GM19463 (cell line): Measurements from ENCODE around the gene COL19A1.

Experiments used
- ATAC-seq: cut with Tn5 transposase; IDR thresholded peaks from one replicate; pipeline ENCODE4 v1.9.1; 2021; ENCODE audit warnings: mild to moderate bottlenecking, moderate library complexity; ENCODE audit not compliant: unreplicated experiment

Gene COL19A1

DNA sequence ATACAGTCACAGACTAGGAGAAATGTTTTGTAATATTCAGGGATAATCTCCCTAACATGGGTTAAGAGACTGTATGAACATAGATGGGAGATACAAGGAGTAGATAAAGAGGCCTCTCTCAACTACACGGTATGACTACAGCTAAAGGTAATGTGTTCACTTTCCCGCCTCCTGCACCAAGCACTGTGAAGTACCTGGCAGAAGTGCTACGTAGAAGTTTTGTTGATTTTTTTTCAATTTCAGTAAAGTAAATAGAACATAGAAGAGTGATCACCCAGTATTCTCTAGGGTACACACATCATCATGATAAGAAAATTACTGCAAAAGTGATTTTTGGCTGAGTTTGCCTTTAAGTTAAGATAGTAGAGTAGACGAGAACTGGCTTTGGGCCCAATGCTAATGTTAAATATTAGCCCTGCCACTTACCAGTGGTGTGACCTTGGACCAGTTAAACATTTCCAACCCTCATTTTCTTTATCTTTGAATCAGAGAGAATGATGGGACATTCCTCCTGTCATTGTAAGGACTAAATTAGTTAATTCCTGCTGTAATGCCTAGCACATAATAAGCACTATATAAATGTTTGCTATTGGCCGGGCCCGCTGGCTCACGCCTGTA lies 253.0 kb downstream of the COL19A1 start:
- ATAC-seq, result no peak

DNA sequence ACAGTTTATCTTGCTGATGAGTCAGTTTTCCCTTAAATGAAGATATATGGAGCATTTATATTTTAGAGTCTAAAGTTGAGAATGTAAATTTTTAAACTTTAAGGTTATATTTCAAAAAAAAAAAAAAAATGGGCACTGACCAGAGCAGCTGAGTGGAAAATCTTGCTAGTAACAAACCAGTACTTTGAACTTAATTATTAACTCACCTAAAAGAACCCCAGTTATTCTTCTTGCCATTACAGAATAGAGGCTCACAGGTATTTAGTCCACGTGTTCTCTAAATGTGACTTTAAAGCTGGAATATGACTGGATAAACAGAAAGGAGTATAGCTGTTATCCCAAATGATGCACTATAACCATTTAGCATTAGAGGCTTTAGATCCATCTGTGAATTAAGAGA lies 258.1 kb downstream of the COL19A1 start:
- ATAC-seq, result peak; percentile 60

GRCh38 chr6:70124882-70125545 lies 258.7 kb downstream of the COL19A1 start:
- peak; percentile 17 for ATAC-seq

- no peak for ATAC-seq
Observed at GRCh38 chr6:70125602-70126001, 259.2 kb downstream of the COL19A1 start.

DNA sequence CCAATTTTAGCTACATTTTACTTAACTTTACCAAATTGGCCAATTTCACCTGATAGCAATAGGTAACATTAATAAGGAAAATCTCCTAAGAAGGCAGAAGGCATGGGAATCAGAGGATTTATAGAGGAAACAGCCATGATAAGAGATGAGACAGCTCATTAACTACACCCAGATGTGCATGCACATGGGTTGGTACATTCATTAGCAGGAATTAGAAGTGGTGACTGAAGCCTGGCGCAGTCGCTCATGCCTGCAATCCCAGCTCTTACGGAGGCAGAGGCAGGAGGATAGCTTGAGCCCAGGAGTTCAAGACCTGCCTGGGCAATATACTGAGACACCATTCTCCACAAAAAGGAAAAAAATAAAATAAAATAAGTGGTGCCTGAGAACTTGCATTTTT lies 263.0 kb downstream of the COL19A1 start:
- ATAC-seq, result no peak

GRCh38 chr6:70130865-70131264 lies 264.5 kb downstream of the COL19A1 start:
- ATAC-seq, result no peak

DNA sequence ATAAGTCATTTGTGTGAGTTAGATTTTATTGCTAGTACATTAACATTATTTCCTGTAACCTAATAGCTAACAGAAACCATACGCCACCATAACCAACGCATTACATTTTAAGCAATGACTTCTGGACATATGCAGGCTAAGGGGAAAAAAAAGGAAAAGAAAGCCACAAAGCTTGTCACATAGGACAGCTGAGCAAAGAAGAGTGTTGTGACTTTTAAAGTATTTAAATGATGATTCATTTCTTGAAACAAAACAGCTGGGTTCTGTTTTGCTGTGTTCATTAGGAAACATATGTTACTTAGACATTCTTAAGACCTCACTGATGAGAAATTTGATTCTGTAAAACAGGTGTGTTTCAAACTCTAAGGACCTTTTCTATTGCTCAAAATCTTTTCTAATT lies 265.2 kb downstream of the COL19A1 start:
- peak; percentile 92 for ATAC-seq

DNA sequence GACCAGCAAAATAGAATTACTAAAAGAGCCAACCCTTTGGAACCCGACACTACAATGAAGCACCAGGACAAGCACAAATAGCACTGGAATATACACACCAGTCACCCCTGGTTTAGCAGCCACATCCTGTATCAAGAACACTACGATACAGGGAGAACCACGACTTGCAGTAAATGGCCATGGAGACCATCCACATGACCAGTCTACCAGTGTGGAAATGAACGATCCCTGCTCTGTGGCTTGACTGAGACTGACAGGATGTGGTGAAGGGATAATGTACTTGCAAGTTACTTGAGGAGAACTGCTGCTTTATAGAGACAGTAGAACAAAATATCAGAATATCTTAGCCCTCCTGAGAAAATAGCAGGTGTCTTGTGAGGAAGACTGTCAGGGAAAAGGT lies 266.9 kb downstream of the COL19A1 start:
- ATAC-seq, result no peak

GRCh38 chr6:70134542-70134941 lies 268.2 kb downstream of the COL19A1 start:
- no peak for ATAC-seq

- no peak for ATAC-seq
Observed at GRCh38 chr6:70135219-70136160, 269.1 kb downstream of the COL19A1 start.

DNA sequence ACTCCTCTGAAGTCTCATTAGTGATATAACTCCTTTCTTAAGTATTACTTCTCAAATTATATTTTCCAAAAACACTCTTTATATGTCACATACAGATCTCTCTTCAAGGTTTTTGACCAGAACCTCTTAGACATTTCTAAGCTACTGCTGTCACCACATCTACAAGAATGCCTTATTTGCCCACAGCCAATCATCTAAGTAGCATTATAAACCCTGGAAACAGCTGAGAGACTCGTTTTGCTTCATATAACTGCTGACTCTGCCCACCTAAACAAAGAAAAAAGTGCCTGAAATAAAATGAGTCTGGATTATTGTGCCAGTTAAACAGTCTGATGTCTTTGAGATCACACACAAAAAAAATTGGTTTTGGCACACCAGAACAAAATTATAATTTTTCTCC lies 270.6 kb downstream of the COL19A1 start:
- ATAC-seq, result no peak

- no peak for ATAC-seq
Observed at GRCh38 chr6:70140496-70140895, 274.1 kb downstream of the COL19A1 start.

- no peak for ATAC-seq
Observed at GRCh38 chr6:70142034-70142433, 275.7 kb downstream of the COL19A1 start.

- no peak for ATAC-seq
Observed at GRCh38 chr6:70145178-70145577, 278.8 kb downstream of the COL19A1 start.

- no peak for ATAC-seq
Observed at GRCh38 chr6:70149209-70149788, 282.9 kb downstream of the COL19A1 start.

GRCh38 chr6:70150521-70150920 lies 284.2 kb downstream of the COL19A1 start:
- no peak for ATAC-seq

DNA sequence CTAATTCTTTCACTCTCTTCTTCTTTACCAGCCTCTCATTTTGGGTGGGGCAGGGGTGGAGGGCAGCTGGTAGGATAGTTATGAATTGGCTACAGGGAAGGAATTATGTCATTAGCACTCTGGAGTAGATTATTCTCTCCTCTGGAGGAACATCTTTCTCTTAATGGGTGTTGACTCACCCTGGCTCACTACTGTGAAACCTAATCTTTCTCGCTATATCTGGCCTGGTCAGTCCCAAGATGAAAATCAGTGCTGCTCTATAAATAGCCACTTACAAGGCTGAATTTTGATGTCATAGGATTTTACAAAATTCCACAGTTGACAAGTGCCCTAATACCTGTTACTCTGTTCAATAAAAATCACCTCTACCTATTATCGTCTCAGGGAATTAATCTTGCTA lies 285.3 kb downstream of the COL19A1 start:
- no peak for ATAC-seq

- no peak for ATAC-seq
Observed at GRCh38 chr6:70152786-70153185, 286.4 kb downstream of the COL19A1 start.

- ATAC-seq, result no peak
Observed at GRCh38 chr6:70157086-70157485, 290.7 kb downstream of the COL19A1 start.

- no peak for ATAC-seq
Observed at GRCh38 chr6:70160276-70160675, 293.9 kb downstream of the COL19A1 start.

- ATAC-seq, result no peak
Observed at GRCh38 chr6:70162972-70163371, 296.6 kb downstream of the COL19A1 start.
